GM21360 (cell line): Measurements from ENCODE around the gene CTSZ.
"Not testable (repeated sequence)": the region's sequence is repeated elsewhere in the genome, so short reads cannot be mapped to it uniquely, and the experiment has no call there.

Experiments
- ATAC-seq: cut with Tn5 transposase; IDR thresholded peaks from one replicate; pipeline ENCODE4 v1.9.1; 2021; ENCODE audit warnings: mild to moderate bottlenecking, moderate library complexity; ENCODE audit not compliant: unreplicated experiment

Gene CTSZ

DNA sequence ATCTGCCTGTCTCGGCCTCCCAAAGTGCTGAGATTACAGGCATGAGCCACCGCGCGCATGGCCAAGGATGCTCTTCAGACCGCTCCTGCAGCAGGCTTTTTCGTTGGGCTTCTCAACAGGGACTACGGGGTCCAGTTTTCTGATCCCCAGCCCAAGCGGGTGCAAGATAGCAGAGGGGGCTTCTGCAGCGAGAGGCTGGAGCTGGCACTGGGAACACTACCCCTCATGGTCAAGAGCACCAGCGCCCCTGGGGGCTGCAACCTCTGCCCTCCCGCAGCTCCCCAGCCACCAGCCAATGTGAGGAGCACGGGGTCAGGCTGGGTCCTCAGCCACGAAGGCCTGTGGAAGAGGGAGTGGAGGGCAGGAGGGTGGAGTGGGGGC is 6.0 kb downstream of the CTSZ start:
- ATAC-seq, result no peak

DNA sequence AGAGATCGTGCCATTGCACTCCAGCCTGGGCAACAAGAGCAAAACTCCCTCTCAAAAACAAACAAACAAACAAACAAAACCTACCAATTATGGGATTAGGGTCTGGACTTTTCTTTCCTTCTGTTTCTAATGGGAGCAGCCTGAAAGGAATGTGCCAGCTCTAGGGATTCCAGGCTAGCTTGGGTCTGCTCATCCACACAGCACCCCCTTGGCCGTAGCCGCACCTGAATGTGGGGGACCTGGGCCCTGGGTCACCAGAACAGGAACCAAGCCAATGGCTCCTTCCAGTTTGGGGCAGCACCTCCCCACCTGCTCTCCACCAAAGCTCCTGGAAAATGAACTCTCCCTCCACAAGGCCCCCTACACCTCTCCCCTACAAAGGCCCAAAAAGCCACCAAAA is 6.7 kb downstream of the CTSZ start:
- no peak for ATAC-seq

DNA sequence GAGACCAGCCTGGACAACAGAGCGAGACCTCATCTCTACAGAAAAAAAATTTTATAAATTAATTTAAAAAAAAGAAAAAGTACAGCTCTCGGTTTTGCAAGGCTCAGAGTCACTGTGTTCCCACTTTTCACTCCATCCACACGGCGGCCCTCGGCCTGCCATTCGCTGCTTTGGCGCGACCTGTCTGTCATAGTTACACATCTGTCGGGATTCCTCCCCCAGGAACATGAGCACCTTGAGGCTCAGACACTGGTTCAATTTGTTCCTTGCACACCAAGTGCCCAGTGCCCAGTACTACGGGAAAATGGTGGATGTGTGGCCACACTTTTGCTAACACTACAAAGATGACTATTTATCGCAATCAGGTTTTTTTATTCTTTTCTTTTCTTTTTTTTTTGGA is 8.4 kb downstream of the CTSZ start:
- no peak for ATAC-seq

DNA sequence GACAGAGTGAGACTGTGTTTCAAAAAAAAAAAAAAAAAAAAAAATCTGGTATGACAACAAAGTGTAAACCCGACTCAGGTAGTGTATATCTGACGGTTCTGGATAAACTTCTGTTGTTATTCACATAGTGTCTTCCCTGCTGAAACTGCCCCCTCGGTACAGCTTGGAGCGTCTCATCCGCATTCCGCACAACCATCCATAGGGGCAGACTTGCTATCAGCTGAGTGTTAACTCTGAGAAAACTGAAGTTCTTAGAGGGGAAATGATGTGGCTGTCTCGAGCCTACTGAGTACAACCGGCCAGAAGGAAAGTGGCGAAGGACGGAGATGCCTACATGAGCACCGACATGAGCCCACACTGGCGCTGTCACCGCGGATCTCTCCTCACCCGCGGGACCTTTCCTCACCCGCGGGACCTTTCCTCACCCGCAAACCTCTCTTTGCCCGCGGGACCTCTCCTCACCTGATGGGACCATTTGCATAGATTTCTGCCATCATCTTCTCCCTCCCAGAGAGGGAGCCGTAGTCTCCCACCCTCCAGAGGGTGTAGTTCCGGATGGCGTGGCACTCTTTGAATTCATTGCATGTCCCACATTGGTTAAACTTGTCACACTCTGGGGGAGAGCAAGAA is 9.8 kb downstream of the CTSZ start:
- ATAC-seq, result no peak

DNA sequence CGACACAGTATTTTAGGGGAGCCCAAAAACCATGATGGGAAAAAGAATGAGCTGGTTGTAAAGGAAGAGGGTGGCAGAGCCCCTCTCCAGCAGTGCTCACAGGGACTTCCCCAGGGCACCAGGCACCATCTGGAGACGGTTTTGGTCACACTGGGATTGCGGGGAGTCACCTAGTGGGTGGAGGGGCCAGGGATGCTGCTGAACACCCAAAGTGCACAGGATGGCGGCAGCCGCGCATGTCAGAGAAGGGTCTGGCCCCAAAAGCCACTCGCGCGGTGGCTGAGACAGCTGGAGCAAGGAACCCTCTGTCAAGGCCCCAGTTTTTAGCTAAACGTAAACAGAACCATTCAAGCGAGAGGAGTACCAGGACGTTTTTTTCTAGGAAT is 10.8 kb downstream of the CTSZ start:
- no peak for ATAC-seq

GRCh38 chr20:58995461-58996225 is 11.4 kb downstream of the CTSZ start:
- ATAC-seq, result no peak

GRCh38 chr20:58994390-58995159 is 12.5 kb downstream of the CTSZ start:
- ATAC-seq, result no peak

GRCh38 chr20:58993332-58994248 is 13.5 kb downstream of the CTSZ start:
- ATAC-seq, result no peak

GRCh38 chr20:58992911-58993310 is 14.1 kb downstream of the CTSZ start:
- no peak for ATAC-seq

DNA sequence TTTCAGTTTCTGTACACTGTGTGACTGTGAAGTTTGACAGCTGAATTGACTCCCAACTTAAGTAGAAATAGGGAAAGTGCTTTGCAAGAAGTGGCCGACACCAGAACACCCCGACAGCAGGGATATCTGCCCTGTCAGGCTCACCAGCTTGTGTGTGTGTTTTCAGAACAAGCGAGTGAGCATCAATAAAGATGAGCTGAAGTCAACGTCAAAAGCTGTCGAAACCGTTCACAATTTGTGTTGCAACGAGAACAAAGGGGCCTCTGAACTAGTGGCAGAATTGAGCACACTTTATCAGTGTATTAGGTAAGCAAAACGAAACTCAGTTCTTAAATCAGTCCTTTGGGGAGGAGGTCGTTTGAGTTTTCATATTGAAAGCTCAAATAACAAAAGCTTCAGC is 15.3 kb downstream of the CTSZ start:
- ATAC-seq, result no peak

DNA sequence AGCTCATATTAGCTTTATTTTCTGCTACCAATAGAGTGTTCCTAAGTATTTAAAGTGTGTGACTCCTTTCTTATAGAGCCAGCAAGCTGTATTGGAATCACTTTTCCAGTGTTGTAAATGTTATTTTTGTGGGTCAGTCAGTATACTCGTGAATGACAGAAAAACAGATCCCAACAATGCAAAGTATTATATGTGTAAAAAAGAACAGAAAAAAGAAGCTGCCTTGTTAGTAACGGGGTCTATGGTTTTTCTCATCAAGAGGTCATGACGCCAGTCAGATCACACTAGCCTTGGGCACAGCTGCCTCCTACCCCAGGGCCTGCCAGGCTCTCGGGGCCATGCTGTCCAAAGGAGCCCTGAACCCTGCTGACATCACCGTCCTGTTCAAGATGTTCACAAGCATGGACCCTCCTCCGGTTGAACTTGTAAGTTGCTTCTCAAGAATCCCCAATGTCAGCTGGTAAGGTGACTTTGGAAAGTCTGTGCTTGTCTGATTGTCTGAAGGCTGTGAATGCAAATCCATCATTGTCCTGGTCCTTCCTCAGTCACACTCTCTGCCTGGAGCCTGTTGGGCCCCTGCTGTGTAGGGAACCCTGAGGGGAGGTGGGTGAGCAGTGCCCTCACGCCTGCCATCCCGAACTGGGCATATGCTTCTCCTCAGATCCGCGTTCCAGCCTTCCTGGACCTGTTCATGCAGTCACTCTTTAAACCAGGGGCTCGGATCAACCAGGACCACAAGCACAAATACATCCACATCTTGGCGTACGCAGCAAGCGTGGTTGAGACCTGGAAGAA is 16.2 kb downstream of the CTSZ start:
- no peak for ATAC-seq

DNA sequence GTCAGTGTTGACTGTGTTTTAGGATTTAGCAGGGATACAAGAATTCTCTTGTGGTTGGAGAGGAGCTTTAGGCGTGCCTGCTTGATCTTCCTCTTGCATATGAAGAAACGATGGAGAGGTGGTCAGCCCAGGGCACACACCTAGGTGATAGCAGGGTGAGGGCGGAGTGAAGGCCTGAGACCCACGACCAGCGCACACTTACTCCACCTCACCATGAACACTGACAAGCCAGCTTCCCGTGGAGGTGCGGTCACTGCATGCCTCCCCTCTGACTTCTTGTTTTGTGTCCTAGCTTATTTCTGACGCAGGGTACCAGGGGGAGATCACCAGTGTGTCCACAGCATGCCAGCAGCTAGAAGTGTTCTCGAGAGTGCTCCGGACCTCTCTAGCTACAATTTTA is 17.9 kb downstream of the CTSZ start:
- ATAC-seq, result no peak

GRCh38 chr20:58988565-58988882 is 18.5 kb downstream of the CTSZ start:
- ATAC-seq, result no peak

DNA sequence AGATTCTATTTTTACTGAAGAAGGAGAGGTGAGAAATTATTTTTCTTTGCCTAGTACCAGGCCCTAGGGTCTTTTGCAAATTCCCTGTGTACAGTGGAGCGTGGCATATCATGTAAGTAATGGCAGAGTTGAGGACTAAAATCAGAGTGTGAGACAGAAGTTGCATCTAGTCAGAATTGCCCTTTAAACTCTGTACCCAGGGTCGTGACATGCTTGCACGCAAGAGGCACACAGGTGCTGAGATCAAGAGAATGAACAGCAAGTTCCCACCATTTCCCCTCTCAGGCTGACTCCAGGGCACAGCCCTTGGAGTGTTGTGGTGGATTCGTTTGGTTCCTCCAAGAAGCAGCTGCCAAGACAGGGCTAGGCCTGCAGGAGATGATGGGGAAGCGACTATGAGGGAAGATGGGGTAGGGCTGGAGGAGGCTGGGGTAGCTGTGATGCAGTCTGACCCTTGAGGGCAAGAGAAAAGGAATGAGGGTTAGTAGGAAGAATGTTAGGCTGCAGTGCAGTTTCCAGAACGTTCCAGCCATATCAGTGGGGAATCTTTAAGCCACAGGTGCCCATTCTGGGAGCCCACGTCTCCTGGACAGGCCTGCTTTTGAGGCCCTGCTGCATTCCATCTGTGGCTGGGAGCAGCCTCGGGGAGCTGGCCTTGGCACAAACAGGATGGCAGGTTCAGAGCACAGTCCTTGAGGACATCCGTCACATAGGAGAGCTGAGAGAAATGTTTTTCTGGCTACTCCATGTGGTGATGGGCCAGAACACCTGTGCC is 19.1 kb downstream of the CTSZ start:
- no peak for ATAC-seq

DNA sequence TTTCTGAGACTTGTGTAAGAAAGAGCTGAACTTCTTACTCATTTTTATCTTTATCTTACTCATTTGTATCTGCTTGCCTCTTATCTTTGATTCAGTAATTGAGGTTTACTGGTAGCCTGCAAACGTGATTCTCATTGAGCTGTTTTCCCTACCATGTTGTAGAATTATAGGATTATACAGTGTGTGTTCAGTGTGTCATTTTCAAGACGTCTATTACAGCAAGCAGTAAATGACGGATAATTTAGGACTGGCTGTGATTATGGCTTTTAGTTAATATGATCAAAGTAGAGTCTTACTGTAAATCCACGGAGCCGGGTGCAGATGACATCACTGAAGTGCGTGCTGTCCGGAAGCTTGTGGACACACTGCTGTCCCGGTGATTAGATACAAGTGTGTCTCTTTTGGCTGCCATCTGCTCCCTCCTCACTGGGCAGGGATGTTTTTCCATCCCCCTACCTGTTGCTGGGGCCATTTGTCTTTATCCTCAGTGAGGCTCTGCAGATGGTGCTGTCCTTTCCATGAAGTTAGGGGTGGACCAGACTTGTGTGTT is 20.0 kb downstream of the CTSZ start:
- ATAC-seq, result no peak

DNA sequence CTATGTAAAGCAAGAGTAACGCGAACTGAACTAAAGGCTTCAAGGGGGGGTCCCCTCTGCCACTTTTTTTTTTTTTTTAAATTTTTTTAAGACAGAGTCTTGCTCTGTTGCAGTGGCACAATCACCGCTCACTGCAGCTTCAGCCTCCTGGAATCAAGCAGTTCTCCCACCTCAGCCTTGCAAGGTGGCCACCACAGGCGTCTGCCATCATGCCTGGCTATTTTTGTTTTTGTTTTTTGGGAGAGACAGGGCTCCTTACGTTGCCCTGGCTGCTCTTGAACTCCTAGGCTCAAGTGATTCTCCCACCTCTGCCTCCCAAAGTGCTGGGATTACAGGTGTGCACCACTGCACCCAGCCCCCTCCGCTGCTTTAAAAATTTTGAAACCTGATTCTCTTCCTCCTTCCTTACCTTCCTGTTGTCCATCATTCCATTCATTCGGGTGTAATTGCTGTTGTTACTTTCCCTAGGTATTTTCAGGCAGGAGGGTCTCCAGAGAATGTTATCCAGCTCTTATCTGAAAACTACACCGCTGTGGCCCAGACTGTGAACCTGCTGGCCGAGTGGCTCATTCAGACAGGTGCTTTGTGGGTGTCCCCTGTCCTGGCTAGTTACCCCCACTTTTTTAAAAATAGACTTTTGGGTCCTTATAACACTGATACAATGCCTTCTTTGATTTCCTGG is 20.6 kb downstream of the CTSZ start:
- ATAC-seq, result no peak

DNA sequence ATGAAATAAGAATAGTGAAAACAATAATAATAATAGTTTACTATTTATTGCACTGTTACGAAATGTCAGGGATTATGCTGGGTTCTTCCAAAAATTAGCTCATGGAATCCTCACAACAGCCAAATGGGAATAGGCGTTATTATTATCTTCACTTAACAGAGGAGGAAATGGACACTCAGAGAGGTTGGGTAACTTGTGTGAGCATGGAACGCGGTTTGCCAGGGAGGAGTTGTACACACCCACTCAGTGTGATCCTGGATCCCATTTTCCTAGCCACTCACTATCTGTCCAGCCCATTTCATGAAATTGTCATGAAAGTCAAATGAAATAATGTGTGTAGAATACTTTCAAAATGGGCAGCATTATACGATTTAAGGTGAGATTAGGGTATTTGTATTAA is 21.4 kb downstream of the CTSZ start:
- ATAC-seq, result no peak

DNA sequence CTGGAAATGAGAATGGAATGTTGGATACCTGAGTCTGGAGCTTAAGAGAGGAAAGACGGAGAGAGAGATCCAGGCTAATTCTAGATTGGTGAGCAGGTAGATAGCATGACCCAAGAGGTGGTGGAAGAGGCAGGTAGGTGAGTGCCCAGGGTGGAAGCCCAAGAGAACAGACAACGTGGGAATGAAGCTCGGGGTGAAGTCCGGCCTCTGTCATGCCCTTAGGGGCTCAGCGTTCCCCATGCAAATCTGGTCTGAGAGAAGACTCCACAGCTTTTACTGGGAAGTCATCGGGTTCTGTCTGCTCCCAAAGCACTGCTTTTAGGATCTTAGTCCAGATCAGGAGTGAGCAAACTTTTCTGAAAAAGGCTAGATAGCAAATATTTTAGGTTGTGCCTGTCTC is 22.4 kb downstream of the CTSZ start:
- ATAC-seq, result no peak

DNA sequence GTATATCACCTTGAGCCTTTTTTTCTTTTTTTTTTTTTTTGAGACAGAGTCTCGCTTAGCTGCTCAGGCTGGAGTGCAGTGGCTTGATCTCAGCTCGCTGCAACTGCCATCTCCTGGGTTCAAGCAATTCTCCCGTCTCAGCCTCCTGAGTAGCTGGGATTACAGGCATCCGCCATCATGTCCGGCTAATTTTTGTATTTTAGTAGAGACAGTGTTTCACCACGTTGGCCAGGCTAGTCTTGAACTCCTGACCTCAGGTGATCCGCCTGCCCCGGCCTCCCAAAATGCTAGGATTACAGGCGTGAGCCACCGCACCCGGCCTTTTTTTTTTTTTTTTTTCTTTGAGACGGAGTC is 24.0 kb downstream of the CTSZ start:
- not testable (repeated sequence) for ATAC-seq
